GM10248 (cell line): ENCODE data around the gene SLC30A3.
"Not testable (repeated sequence)": the region's sequence is repeated elsewhere in the genome, so short reads cannot be mapped to it uniquely, and the experiment has no call there.

Source experiments
- CTCF ChIA-PET: fragments of 300-600 bp; sonication (Branson Sonifier 250); formaldehyde crosslinking; extraction: SDS; loops from one replicate; lab custom pipeline; 2021; ENCODE audit warnings: antibody characterized with exemption; lab: Yijun Ruan, JAX
- POLR2A ChIA-PET: fragments of 350-650 bp; sonication (Branson Sonifier 250); formaldehyde crosslinking; extraction: SDS; loops from one replicate; lab custom pipeline; 2020; ENCODE audit warnings: antibody characterized with exemption; lab: Yijun Ruan, JAX
- DNase-seq: peaks from one replicate; pipeline ENCODE4 v3.0.0; 2012; ENCODE audit errors: extremely low spot score
- CTCF ChIP-seq: IDR thresholded peaks from 2 replicates; pipeline ENCODE4 v1.5.1; 2012; ENCODE audit warnings: mild to moderate bottlenecking, low read depth; ENCODE audit errors: extremely low read depth, missing control alignments, control extremely low read depth

SLC30A3 gene

GRCh38 chr2:27306573-27307286, 43.9 kb upstream of the SLC30A3 start:
- ChIA-PET POLR2A (no interaction called here), CTCF (interaction anchor here (1.1 to 5.7 kb wide), 2 partner anchors 11 to 16 kb away, joined by 3 to 33 read pairs; partner anchors contain the start of gene MPV17)
- peak; percentile 49 for DNase-seq
- peak; percentile 21 for TF ChIP-seq CTCF

- no peak for TF ChIP-seq CTCF
- POLR2A ChIA-PET = no interaction called here
- CTCF ChIA-PET = interaction anchor here (1.1 to 10.7 kb wide), 4 partner anchors 8 to 24 kb away, joined by 3 to 138 read pairs (median 18); partner anchors contain the start of genes MPV17 and TRIM54
- no peak for DNase-seq
Measured at GRCh38 chr2:27306136-27306535, 43.3 kb upstream of the SLC30A3 start.

GRCh38 chr2:27305516-27305915, 42.7 kb upstream of the SLC30A3 start:
- ChIA-PET CTCF (interaction anchor here (0.8 to 10.7 kb wide), 9 partner anchors 9 to 344 kb away, joined by 3 to 138 read pairs (median 29); partner anchors contain the start of genes MPV17 and TRIM54), POLR2A (no interaction called here)
- DNase-seq = no peak
- TF ChIP-seq CTCF = no peak

GRCh38 chr2:27304488-27305240, 41.8 kb upstream of the SLC30A3 start:
- TF ChIP-seq CTCF = no peak
- ChIA-PET CTCF (interaction anchor here (0.8 to 10.7 kb wide), 14 partner anchors 7 to 343 kb away, joined by 3 to 138 read pairs (median 19); partner anchors contain the start of genes MPV17, SLC30A3 and TRIM54), POLR2A (no interaction called here)
- no peak for DNase-seq

GRCh38 chr2:27303093-27304025, 40.5 kb upstream of the SLC30A3 start:
- ChIA-PET POLR2A (no interaction called here), CTCF (interaction anchor here (0.6 to 10.7 kb wide), 58 partner anchors 9 to 454 kb away, joined by 3 to 138 read pairs (median 4); partner anchors contain the start of genes EIF2B4, KHK, MPV17 and PREB)
- peak; percentile 77 for TF ChIP-seq CTCF
- peak; percentile 70 for DNase-seq

- POLR2A ChIA-PET, DNase-seq: not testable (repeated sequence)
- CTCF ChIA-PET = interaction anchor here (0.8 to 10.7 kb wide), 13 partner anchors 10 to 383 kb away, joined by 3 to 138 read pairs (median 7); partner anchors contain the start of genes EIF2B4, MPV17, SNX17 and TRIM54
Measured at GRCh38 chr2:27300606-27301005, 37.8 kb upstream of the SLC30A3 start.
